Measurements from ENCODE around the gene SLC26A4.

The SLC26A4 gene

DNA sequence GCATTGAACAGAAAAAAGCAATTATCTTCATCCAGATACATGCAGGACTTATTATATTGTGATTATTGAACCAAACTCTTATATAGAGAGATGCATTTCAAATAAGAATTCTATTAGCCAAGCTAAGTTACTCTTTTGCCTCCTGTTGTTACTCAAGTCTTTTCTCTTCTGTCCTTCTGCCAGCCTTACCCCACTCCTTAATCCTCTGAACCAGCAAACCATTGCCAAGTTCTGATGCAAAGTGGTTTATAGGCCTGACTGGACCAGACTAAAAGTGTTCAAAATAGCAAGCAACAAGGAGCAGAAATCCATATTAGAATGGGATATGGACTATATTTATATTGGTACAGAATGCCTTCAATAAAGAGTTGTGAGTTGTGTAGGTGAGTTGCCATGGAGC, 2.2 kb upstream of the SLC26A4 start:
- Histone ChIP-seq H3K4me3 (ENCODE audit: low read length in 2 of 2) (no peak overlapping the region), H3K27me3 (ENCODE audit: control insufficient read depth in 2 of 2, insufficient read depth in 2 of 2, low read length in 2 of 2) (peaks cover 31 to 42% of the 10 kb centered on the region in 2 donors), H3K27ac (ENCODE audit: low read depth in 2 of 2, low read length in 2 of 2) (no peak overlapping the region), H3K4me1 (ENCODE audit: control insufficient read depth in 2 of 2, insufficient read depth in 2 of 2, low read length in 2 of 2) (peaks cover 7 to 16% of the 10 kb centered on the region in 2 donors), H3K9me3 (ENCODE audit: control insufficient read depth in 2 of 2, low read length in 2 of 2) (no peaks in the 10 kb centered on the region), H3K9ac (ENCODE audit: low read depth in 1 of 2, low read length in 2 of 2) (no peak overlapping the region), H3K36me3 (ENCODE audit: control insufficient read depth in 2 of 2, insufficient read depth in 2 of 2, low read length in 2 of 2) (no peaks in the 10 kb centered on the region)

- Histone ChIP-seq H3K36me3 (ENCODE audit: control insufficient read depth in 2 of 2, insufficient read depth in 2 of 2, low read length in 2 of 2) (no peaks in the 10 kb centered on the region), H3K27me3 (ENCODE audit: control insufficient read depth in 2 of 2, insufficient read depth in 2 of 2, low read length in 2 of 2) (peaks cover 31 to 42% of the 10 kb centered on the region in 2 donors), H3K4me3 (ENCODE audit: low read length in 2 of 2) (no peak overlapping the region), H3K9ac (ENCODE audit: low read depth in 1 of 2, low read length in 2 of 2) (no peak overlapping the region), H3K27ac (ENCODE audit: low read depth in 2 of 2, low read length in 2 of 2) (no peak overlapping the region), H3K9me3 (ENCODE audit: control insufficient read depth in 2 of 2, low read length in 2 of 2) (no peaks in the 10 kb centered on the region), H3K4me1 (ENCODE audit: control insufficient read depth in 2 of 2, insufficient read depth in 2 of 2, low read length in 2 of 2) (peaks cover 7 to 16% of the 10 kb centered on the region in 2 donors)
Measured at GRCh38 chr7:107659666-107660065, 962 bp upstream of the SLC26A4 start.

DNA sequence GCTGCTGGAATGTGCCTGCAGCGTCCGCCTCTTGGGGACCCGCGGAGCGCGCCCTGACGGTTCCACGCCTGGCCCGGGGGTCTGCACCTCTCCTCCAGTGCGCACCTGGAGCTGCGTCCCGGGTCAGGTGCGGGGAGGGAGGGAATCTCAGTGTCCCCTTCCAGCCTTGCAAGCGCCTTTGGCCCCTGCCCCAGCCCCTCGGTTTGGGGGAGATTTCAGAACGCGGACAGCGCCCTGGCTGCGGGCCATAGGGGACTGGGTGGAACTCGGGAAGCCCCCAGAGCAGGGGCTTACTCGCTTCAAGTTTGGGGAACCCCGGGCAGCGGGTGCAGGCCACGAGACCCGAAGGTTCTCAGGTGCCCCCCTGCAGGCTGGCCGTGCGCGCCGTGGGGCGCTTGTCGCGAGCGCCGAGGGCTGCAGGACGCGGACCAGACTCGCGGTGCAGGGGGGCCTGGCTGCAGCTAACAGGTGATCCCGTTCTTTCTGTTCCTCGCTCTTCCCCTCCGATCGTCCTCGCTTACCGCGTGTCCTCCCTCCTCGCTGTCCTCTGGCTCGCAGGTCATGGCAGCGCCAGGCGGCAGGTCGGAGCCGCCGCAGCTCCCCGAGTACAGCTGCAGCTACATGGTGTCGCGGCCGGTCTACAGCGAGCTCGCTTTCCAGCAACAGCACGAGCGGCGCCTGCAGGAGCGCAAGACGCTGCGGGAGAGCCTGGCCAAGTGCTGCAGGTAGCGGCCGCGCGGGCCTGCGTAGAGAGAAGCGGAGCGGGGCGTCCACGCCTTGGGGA, 645 bp downstream of the SLC26A4 start:
- no peaks in the 10 kb centered on the region for H3K36me3 ChIP-seq (ENCODE audit: control insufficient read depth in 2 of 2, insufficient read depth in 2 of 2, low read length in 2 of 2)
- H3K4me3 ChIP-seq (ENCODE audit: low read length in 2 of 2): peak overlapping the region; percentile 71 to 77
- no peaks in the 10 kb centered on the region for H3K9me3 ChIP-seq (ENCODE audit: control insufficient read depth in 2 of 2, low read length in 2 of 2)
- peaks cover 7 to 16% of the 10 kb centered on the region in 2 donors for H3K4me1 ChIP-seq (ENCODE audit: control insufficient read depth in 2 of 2, insufficient read depth in 2 of 2, low read length in 2 of 2)
- no peak overlapping the region for H3K27ac ChIP-seq (ENCODE audit: low read depth in 2 of 2, low read length in 2 of 2)
- peaks cover 31 to 42% of the 10 kb centered on the region in 2 donors for H3K27me3 ChIP-seq (ENCODE audit: control insufficient read depth in 2 of 2, insufficient read depth in 2 of 2, low read length in 2 of 2)
- peak overlapping the region in 1 of 2 donors; percentile 43 for H3K9ac ChIP-seq (ENCODE audit: low read depth in 1 of 2, low read length in 2 of 2)

DNA sequence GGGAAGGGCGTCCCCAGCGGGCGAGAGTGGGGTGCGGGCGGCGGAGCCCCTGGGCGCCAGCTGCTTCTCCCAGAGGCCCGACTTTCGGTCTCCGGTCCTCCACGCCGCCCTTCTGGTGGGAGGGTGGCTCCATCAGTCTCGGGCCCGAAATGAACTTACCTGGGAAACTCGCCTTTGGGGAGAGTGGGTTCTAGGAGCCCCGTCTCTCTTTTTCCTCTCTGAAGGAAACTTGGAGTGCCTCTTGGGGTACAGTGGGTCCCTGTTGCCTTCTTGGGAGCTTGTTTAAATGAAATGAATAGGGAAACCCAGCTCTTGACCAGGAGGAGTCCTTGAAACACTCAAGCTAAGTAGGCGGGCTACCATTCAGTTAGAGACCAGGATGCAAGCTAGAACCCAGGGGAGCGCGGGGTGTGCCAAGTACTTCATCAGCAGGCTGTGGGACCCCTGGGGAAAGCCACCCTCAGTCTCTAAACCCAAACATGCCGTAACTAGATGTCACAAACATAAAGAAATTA, 1.3 kb downstream of the SLC26A4 start:
- Histone ChIP-seq H3K9ac (ENCODE audit: low read depth in 1 of 2, low read length in 2 of 2) (peak overlapping the region in 1 of 2 donors; percentile 43), H3K4me1 (ENCODE audit: control insufficient read depth in 2 of 2, insufficient read depth in 2 of 2, low read length in 2 of 2) (peaks cover 7 to 16% of the 10 kb centered on the region in 2 donors), H3K9me3 (ENCODE audit: control insufficient read depth in 2 of 2, low read length in 2 of 2) (no peaks in the 10 kb centered on the region), H3K27ac (ENCODE audit: low read depth in 2 of 2, low read length in 2 of 2) (no peak overlapping the region), H3K36me3 (ENCODE audit: control insufficient read depth in 2 of 2, insufficient read depth in 2 of 2, low read length in 2 of 2) (no peaks in the 10 kb centered on the region), H3K4me3 (ENCODE audit: low read length in 2 of 2) (peak overlapping the region; percentile 71 to 77), H3K27me3 (ENCODE audit: control insufficient read depth in 2 of 2, insufficient read depth in 2 of 2, low read length in 2 of 2) (peaks cover 31 to 42% of the 10 kb centered on the region in 2 donors)

- Histone ChIP-seq H3K36me3 (ENCODE audit: control insufficient read depth in 2 of 2, insufficient read depth in 2 of 2, low read length in 2 of 2) (no peaks in the 10 kb centered on the region), H3K9me3 (ENCODE audit: control insufficient read depth in 2 of 2, low read length in 2 of 2) (no peaks in the 10 kb centered on the region), H3K9ac (ENCODE audit: low read depth in 1 of 2, low read length in 2 of 2) (no peak overlapping the region), H3K27ac (ENCODE audit: low read depth in 2 of 2, low read length in 2 of 2) (no peak overlapping the region), H3K27me3 (ENCODE audit: control insufficient read depth in 2 of 2, insufficient read depth in 2 of 2, low read length in 2 of 2) (peaks cover 30 to 40% of the 10 kb centered on the region in 2 donors), H3K4me1 (ENCODE audit: control insufficient read depth in 2 of 2, insufficient read depth in 2 of 2, low read length in 2 of 2) (peaks cover 7 to 16% of the 10 kb centered on the region in 2 donors), H3K4me3 (ENCODE audit: low read length in 2 of 2) (no peak overlapping the region)
Measured at GRCh38 chr7:107663196-107663595, 2.6 kb downstream of the SLC26A4 start.

GRCh38 chr7:107666790-107667189, 6.2 kb downstream of the SLC26A4 start:
- H3K4me1 ChIP-seq (ENCODE audit: control insufficient read depth in 2 of 2, insufficient read depth in 2 of 2, low read length in 2 of 2): peaks cover 0 to 2% of the 10 kb centered on the region in 2 donors
- H3K9ac ChIP-seq (ENCODE audit: low read depth in 1 of 2, low read length in 2 of 2): no peak overlapping the region
- H3K27ac ChIP-seq (ENCODE audit: low read depth in 2 of 2, low read length in 2 of 2): no peak overlapping the region
- no peak overlapping the region for H3K4me3 ChIP-seq (ENCODE audit: low read length in 2 of 2)
- peaks cover 6 to 10% of the 10 kb centered on the region in 2 donors for H3K27me3 ChIP-seq (ENCODE audit: control insufficient read depth in 2 of 2, insufficient read depth in 2 of 2, low read length in 2 of 2)
- no peaks in the 10 kb centered on the region for H3K36me3 ChIP-seq (ENCODE audit: control insufficient read depth in 2 of 2, insufficient read depth in 2 of 2, low read length in 2 of 2)
- no peaks in the 10 kb centered on the region for H3K9me3 ChIP-seq (ENCODE audit: control insufficient read depth in 2 of 2, low read length in 2 of 2)

- H3K27me3 ChIP-seq (ENCODE audit: control insufficient read depth in 2 of 2, insufficient read depth in 2 of 2, low read length in 2 of 2): peaks cover under 1 to 4% of the 10 kb centered on the region in 2 donors
- no peak overlapping the region for H3K9ac ChIP-seq (ENCODE audit: low read depth in 1 of 2, low read length in 2 of 2)
- no peaks in the 10 kb centered on the region for H3K9me3 ChIP-seq (ENCODE audit: control insufficient read depth in 2 of 2, low read length in 2 of 2)
- no peak overlapping the region for H3K4me3 ChIP-seq (ENCODE audit: low read length in 2 of 2)
- H3K4me1 ChIP-seq (ENCODE audit: control insufficient read depth in 2 of 2, insufficient read depth in 2 of 2, low read length in 2 of 2): no peaks in the 10 kb centered on the region
- no peaks in the 10 kb centered on the region for H3K36me3 ChIP-seq (ENCODE audit: control insufficient read depth in 2 of 2, insufficient read depth in 2 of 2, low read length in 2 of 2)
- H3K27ac ChIP-seq (ENCODE audit: low read depth in 2 of 2, low read length in 2 of 2): no peak overlapping the region
Measured at GRCh38 chr7:107667341-107667740, 6.7 kb downstream of the SLC26A4 start.

DNA sequence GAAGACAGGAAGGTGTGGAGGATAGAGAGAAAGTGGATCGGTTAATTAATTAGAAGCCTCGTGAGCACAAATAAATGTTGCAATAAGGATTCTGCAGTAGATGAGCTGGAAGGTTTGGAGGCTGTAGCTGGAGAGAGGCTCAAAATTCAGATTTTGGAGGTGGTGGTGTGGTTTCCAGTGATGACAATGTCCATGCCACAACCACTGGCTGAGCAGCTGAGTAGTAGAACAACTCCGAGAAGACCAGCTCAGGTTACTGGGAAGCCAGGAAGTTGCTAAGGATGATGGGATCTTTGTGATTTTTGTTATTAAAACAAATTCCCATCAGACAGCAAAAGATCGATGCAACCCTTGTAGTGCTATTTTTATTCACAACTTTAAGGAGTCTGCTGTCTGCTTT, 7.7 kb downstream of the SLC26A4 start:
- Histone ChIP-seq H3K9me3 (ENCODE audit: control insufficient read depth in 2 of 2, low read length in 2 of 2) (no peaks in the 10 kb centered on the region), H3K27ac (ENCODE audit: low read depth in 2 of 2, low read length in 2 of 2) (no peak overlapping the region), H3K36me3 (ENCODE audit: control insufficient read depth in 2 of 2, insufficient read depth in 2 of 2, low read length in 2 of 2) (no peaks in the 10 kb centered on the region), H3K9ac (ENCODE audit: low read depth in 1 of 2, low read length in 2 of 2) (no peak overlapping the region), H3K4me1 (ENCODE audit: control insufficient read depth in 2 of 2, insufficient read depth in 2 of 2, low read length in 2 of 2) (no peaks in the 10 kb centered on the region), H3K27me3 (ENCODE audit: control insufficient read depth in 2 of 2, insufficient read depth in 2 of 2, low read length in 2 of 2) (peaks cover 0 to 2% of the 10 kb centered on the region in 2 donors), H3K4me3 (ENCODE audit: low read length in 2 of 2) (no peak overlapping the region)

- Histone ChIP-seq H3K27me3 (ENCODE audit: control insufficient read depth in 2 of 2, insufficient read depth in 2 of 2, low read length in 2 of 2) (no peaks in the 10 kb centered on the region), H3K9ac (ENCODE audit: low read depth in 1 of 2, low read length in 2 of 2) (no peak overlapping the region), H3K4me1 (ENCODE audit: control insufficient read depth in 2 of 2, insufficient read depth in 2 of 2, low read length in 2 of 2) (no peaks in the 10 kb centered on the region), H3K27ac (ENCODE audit: low read depth in 2 of 2, low read length in 2 of 2) (no peak overlapping the region), H3K9me3 (ENCODE audit: control insufficient read depth in 2 of 2, low read length in 2 of 2) (no peaks in the 10 kb centered on the region), H3K4me3 (ENCODE audit: low read length in 2 of 2) (no peak overlapping the region), H3K36me3 (ENCODE audit: control insufficient read depth in 2 of 2, insufficient read depth in 2 of 2, low read length in 2 of 2) (no peaks in the 10 kb centered on the region)
Measured at GRCh38 chr7:107672183-107672582, 11.6 kb downstream of the SLC26A4 start.

- Histone ChIP-seq H3K9ac (ENCODE audit: low read depth in 1 of 2, low read length in 2 of 2) (no peak overlapping the region), H3K27ac (ENCODE audit: low read depth in 2 of 2, low read length in 2 of 2) (no peak overlapping the region), H3K27me3 (ENCODE audit: control insufficient read depth in 2 of 2, insufficient read depth in 2 of 2, low read length in 2 of 2) (no peaks in the 10 kb centered on the region), H3K4me3 (ENCODE audit: low read length in 2 of 2) (no peak overlapping the region), H3K4me1 (ENCODE audit: control insufficient read depth in 2 of 2, insufficient read depth in 2 of 2, low read length in 2 of 2) (no peaks in the 10 kb centered on the region), H3K36me3 (ENCODE audit: control insufficient read depth in 2 of 2, insufficient read depth in 2 of 2, low read length in 2 of 2) (no peaks in the 10 kb centered on the region), H3K9me3 (ENCODE audit: control insufficient read depth in 2 of 2, low read length in 2 of 2) (no peaks in the 10 kb centered on the region)
Measured at GRCh38 chr7:107676249-107676648, 15.6 kb downstream of the SLC26A4 start.
